Tibial nerve (tissue), 4 donors: Measurements from ENCODE around the gene SLC2A9.

Experiments used
- EP300 ChIP-seq, 2 donors: sonication (generic); formaldehyde crosslinking; IDR thresholded peaks; one replicate each; pipeline ENCODE4 v1.6.1; 2017; ENCODE audit warnings: antibody characterized with exemption in 2 of 2, mild to moderate bottlenecking in 1 of 2
- POLR2A ChIP-seq, 2 donors: fragments of 450-650 bp; IDR thresholded peaks; one replicate each; pipeline ENCODE4 v1.6.1; 2017; ENCODE audit warnings: antibody characterized with exemption in 2 of 2, mild to moderate bottlenecking in 2 of 2, moderate library complexity in 2 of 2
- TF ChIP-seq, protein P1 (sequence below), 5 experiments: fragments of 200-600 bp in 3 of 5; fragments of 450-650 bp in 2 of 5; sonication (generic) in 3 of 5; IDR thresholded peaks; one replicate each; pipeline ENCODE4 v1.5.1; 2016 to 2019; ENCODE audit warnings: antibody characterized with exemption in 5 of 5, mild to moderate bottlenecking in 3 of 5, moderate library complexity in 2 of 5

DNA sequence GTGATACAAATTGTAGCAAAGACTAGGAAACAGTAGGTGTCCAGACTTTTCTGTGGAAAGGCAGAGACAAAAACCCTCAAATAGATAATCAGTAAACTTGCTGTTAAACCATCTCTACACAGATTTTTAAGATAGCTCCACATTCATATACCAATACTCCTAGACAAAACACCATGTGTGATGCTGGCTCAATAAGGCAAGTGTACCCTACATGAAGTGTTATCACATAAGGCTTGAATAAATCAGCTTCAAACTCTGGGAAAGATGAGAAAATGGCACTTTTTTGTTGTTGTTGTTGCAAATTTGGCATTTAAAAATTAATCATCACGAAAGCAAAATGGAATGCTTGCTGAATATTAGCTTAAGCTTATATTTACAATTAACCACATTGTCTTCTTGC, 194.7 kb downstream of the SLC2A9 start:
- no peak for TF ChIP-seq POLR2A (IDR thresholded peaks at IDR 0.05)
- TF ChIP-seq, protein P1, sequence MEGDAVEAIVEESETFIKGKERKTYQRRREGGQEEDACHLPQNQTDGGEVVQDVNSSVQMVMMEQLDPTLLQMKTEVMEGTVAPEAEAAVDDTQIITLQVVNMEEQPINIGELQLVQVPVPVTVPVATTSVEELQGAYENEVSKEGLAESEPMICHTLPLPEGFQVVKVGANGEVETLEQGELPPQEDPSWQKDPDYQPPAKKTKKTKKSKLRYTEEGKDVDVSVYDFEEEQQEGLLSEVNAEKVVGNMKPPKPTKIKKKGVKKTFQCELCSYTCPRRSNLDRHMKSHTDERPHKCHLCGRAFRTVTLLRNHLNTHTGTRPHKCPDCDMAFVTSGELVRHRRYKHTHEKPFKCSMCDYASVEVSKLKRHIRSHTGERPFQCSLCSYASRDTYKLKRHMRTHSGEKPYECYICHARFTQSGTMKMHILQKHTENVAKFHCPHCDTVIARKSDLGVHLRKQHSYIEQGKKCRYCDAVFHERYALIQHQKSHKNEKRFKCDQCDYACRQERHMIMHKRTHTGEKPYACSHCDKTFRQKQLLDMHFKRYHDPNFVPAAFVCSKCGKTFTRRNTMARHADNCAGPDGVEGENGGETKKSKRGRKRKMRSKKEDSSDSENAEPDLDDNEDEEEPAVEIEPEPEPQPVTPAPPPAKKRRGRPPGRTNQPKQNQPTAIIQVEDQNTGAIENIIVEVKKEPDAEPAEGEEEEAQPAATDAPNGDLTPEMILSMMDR (IDR thresholded peaks at IDR 0.05), result no peak
- TF ChIP-seq EP300 (IDR thresholded peaks at IDR 0.05), result no peak
